Keratinocyte (primary cell): ENCODE data around the gene SLC26A8. TPM values are rescaled to one million over a fixed set of nuclear protein-coding genes. Genes with fewer than 3 reads are reported as not detected.
"Not testable (repeated sequence)": the region's sequence is repeated elsewhere in the genome, so short reads cannot be mapped to it uniquely, and the experiment has no call there.

Source experiments
- DNase-seq: peaks from one replicate; pipeline ENCODE4 v3.0.0-alpha.2; 2011; ENCODE audit warnings: low read depth, missing footprints, low spot score
- FAIRE-seq: peaks from 2 replicates; lab custom pipeline; 2011; peaks lifted over from hg19 to GRCh38; lab: Jason Lieb, UNC
- H2AFZ ChIP-seq: 2 replicates; pipeline ENCODE4 v1.6.0; 2012; ENCODE audit warnings: low read length, control low read depth, inconsistent platforms; ENCODE audit not compliant: control insufficient read depth
- H3K27ac ChIP-seq: 2 replicates; pipeline ENCODE4 v1.5.1; 2011; ENCODE audit warnings: low read length; ENCODE audit not compliant: control insufficient read depth, insufficient read depth
- H3K27me3 ChIP-seq: 3 replicates; pipeline ENCODE4 v1.6.0; 2011; ENCODE audit warnings: low read length; ENCODE audit not compliant: control insufficient read depth, insufficient read depth; ENCODE audit errors: extremely low read depth
- H3K36me3 ChIP-seq, 2 experiments: 2 replicates in 1 of 2; 3 replicates in 1 of 2; pipeline ENCODE4 v1.5.1; 2011; ENCODE audit warnings: low read length in 2 of 2, mild to moderate bottlenecking in 1 of 2; ENCODE audit not compliant: control insufficient read depth in 2 of 2, insufficient read depth in 2 of 2; ENCODE audit errors: extremely low read depth in 1 of 2
- H3K4me1 ChIP-seq: 3 replicates; pipeline ENCODE4 v1.5.1; 2011; ENCODE audit warnings: low read length; ENCODE audit not compliant: control insufficient read depth, insufficient read depth; ENCODE audit errors: extremely low read depth
- H3K4me2 ChIP-seq: 3 replicates; pipeline ENCODE4 v1.6.0; 2011; ENCODE audit warnings: low read depth, low read length; ENCODE audit not compliant: control insufficient read depth, insufficient read depth; ENCODE audit errors: extremely low read depth
- H3K4me3 ChIP-seq, 3 experiments: fragments of 200-600 bp in 1 of 3; sonication (generic) in 1 of 3; 2 replicates in 2 of 3; 3 replicates in 1 of 3; pipeline ENCODE4 v1.5.1; 2011 to 2016; ENCODE audit warnings: low read length in 3 of 3, mild to moderate bottlenecking in 3 of 3, control low read depth in 2 of 3, inconsistent platforms in 1 of 3, low read depth in 1 of 3, mixed read lengths in 1 of 3, mixed run types in 1 of 3, moderate library complexity in 1 of 3; ENCODE audit not compliant: control insufficient read depth in 2 of 3, insufficient read depth in 2 of 3; ENCODE audit errors: extremely low read depth in 1 of 3
- H3K79me2 ChIP-seq: 2 replicates; pipeline ENCODE4 v1.6.0; 2012; ENCODE audit warnings: low read length; ENCODE audit not compliant: control insufficient read depth, insufficient read depth
- H3K9ac ChIP-seq: 3 replicates; pipeline ENCODE4 v1.6.0; 2011; ENCODE audit warnings: low read length; ENCODE audit not compliant: control insufficient read depth, insufficient read depth; ENCODE audit errors: extremely low read depth
- H3K9me1 ChIP-seq: 3 replicates; pipeline ENCODE4 v1.6.0; 2011; ENCODE audit warnings: low read length; ENCODE audit not compliant: control insufficient read depth, insufficient read depth; ENCODE audit errors: extremely low read depth
- H3K9me3 ChIP-seq: 2 replicates; pipeline ENCODE4 v1.5.1; 2012; ENCODE audit warnings: low read depth, low read length; ENCODE audit not compliant: control insufficient read depth
- H4K20me1 ChIP-seq: 3 replicates; pipeline ENCODE4 v1.6.0; 2011; ENCODE audit warnings: low read length; ENCODE audit not compliant: control insufficient read depth, insufficient read depth; ENCODE audit errors: extremely low read depth
- CTCF ChIP-seq, 3 experiments: IDR thresholded peaks in 1 of 3; conservative IDR thresholded peaks in 1 of 3; optimal IDR thresholded peaks in 1 of 3; 2 replicates in 2 of 3; 3 replicates in 1 of 3; pipeline versions ENCODE3 to v1.5.1; 2011; ENCODE audit warnings: low read length in 3 of 3, mild to moderate bottlenecking in 3 of 3, moderate library complexity in 2 of 3, control low read depth in 1 of 3, inconsistent platforms in 1 of 3; ENCODE audit not compliant: insufficient read depth in 2 of 3; ENCODE audit errors: extremely low read depth in 1 of 3
- EZH2 ChIP-seq: IDR thresholded peaks from one replicate; pipeline ENCODE4 v1.6.1; 2012; ENCODE audit warnings: inconsistent platforms, mild to moderate bottlenecking, low read length, moderate library complexity
- dilution Hi-C: fragments of 300-500 bp; cut with MboI; formaldehyde crosslinking; loops from one replicate; pipeline ENCODE4 v1.7.0; 2020; ENCODE audit warnings: low sequenced_read_pairs; ENCODE audit not compliant: extremely low pct_ligation_motif_present
- polyA plus RNA-seq, 5 experiments: library from polyadenylated mRNA; depleted of rRNA in 3 of 5; stranded (reverse) in 3 of 5; stranded (forward) in 1 of 5; unstranded in 1 of 5; fragments of >200 nt; gene quantifications; 1 replicate in 1 of 5; 2 replicates in 3 of 5; 3 replicates in 1 of 5; pipeline versions ENCODE4 v1.2.1 to v1.2.3, GENCODE V29; 2011 to 2012; ENCODE audit warnings: missing spikeins in 2 of 5, low read depth in 1 of 5, low replicate concordance in 1 of 5

SLC26A8 gene
- polyA plus RNA-seq, 1 donor (not counting 4 experiments of a cell fraction or from before 2014, with no cell fraction given), result 0.18 TPM

- Histone ChIP-seq H3K4me3 (no peak overlapping the region), H3K27ac (no peak overlapping the region), H3K36me3 (no peaks in the 10 kb centered on the region), H4K20me1 (no peaks in the 10 kb centered on the region), H3K9ac (no peak overlapping the region), H3K9me1 (no peaks in the 10 kb centered on the region), H3K9me3 (no peaks in the 10 kb centered on the region), H3K79me2 (no peaks in the 10 kb centered on the region), H3K4me1 (no peaks in the 10 kb centered on the region), H2AFZ (no peak overlapping the region), H3K4me2 (no peak overlapping the region), H3K27me3 (no peaks in the 10 kb centered on the region)
- DNase-seq (no peak), FAIRE-seq (no peak)
- TF ChIP-seq EZH2, result no peak
- TF ChIP-seq CTCF (optimal IDR thresholded peaks at IDR 0.05 in 1 of 3, IDR thresholded peaks at IDR 0.05 in 1 of 3, conservative IDR thresholded peaks at IDR 0.05 in 1 of 3; ENCODE audit: extremely low read depth in 1 of 3, insufficient read depth in 2 of 3, low read length in 3 of 3), result no peak
- dilution Hi-C loops, result no loop called here
These were observed 89.0 kb downstream of the SLC26A8 start for GRCh38 chr6:35935469-35935868.

- Histone ChIP-seq H3K79me2 (no peaks in the 10 kb centered on the region), H3K36me3 (no peaks in the 10 kb centered on the region), H2AFZ (no peak overlapping the region), H3K9me3 (no peaks in the 10 kb centered on the region), H3K4me2 (no peak overlapping the region), H3K27ac (no peak overlapping the region), H3K9ac (no peak overlapping the region), H3K4me1 (no peaks in the 10 kb centered on the region), H3K9me1 (no peaks in the 10 kb centered on the region), H4K20me1 (no peaks in the 10 kb centered on the region), H3K4me3 (no peak overlapping the region), H3K27me3 (no peaks in the 10 kb centered on the region)
- no peak for FAIRE-seq
- no peak for DNase-seq
- TF ChIP-seq CTCF (optimal IDR thresholded peaks at IDR 0.05 in 1 of 3, IDR thresholded peaks at IDR 0.05 in 1 of 3, conservative IDR thresholded peaks at IDR 0.05 in 1 of 3; ENCODE audit: extremely low read depth in 1 of 3, insufficient read depth in 2 of 3, low read length in 3 of 3), result no peak
- no peak for TF ChIP-seq EZH2
- dilution Hi-C loops, result no loop called here
These were observed 90.6 kb downstream of the SLC26A8 start for GRCh38 chr6:35933844-35934243.

GRCh38 chr6:35931873-35932272 is 92.6 kb downstream of the SLC26A8 start:
- H3K79me2 ChIP-seq, H3K4me2 ChIP-seq, DNase-seq, H3K4me3 ChIP-seq, H3K27ac ChIP-seq, H4K20me1 ChIP-seq, H3K27me3 ChIP-seq, H3K9me1 ChIP-seq, H3K4me1 ChIP-seq, H2AFZ ChIP-seq, H3K36me3 ChIP-seq, H3K9me3 ChIP-seq, FAIRE-seq, dilution Hi-C loops, H3K9ac ChIP-seq: not testable (repeated sequence)
